K562 (cell line): ENCODE results near the gene DHRS3. TPM values are rescaled to one million over a fixed set of nuclear protein-coding genes. Genes with fewer than 3 reads are reported as not detected.

ENCODE experiments used
- ATF1 ChIP-seq, 2 experiments: fragments of 450-650 bp in 1 of 2; IDR thresholded peaks; 2 replicates each; pipeline ENCODE4 v1.6.1; 2016; ENCODE audit warnings: missing compliant biosample characterization in 1 of 2, missing genetic modification characterization in 1 of 2
- ATF3 ChIP-seq, 2 experiments: fragments of 450-650 bp in 1 of 2; sonication (generic) in 1 of 2; formaldehyde crosslinking in 1 of 2; IDR thresholded peaks in 1 of 2; conservative IDR thresholded peaks in 1 of 2; 2 replicates each; pipeline versions ENCODE4 v1.6.1 to v1.8.1; 2016 to 2023; ENCODE audit warnings: mild to moderate bottlenecking in 2 of 2, moderate library complexity in 2 of 2, inconsistent platforms in 1 of 2, missing genetic modification reagents in 1 of 2
- ETV5 ChIP-seq: sonication (generic); formaldehyde crosslinking; IDR thresholded peaks from 2 replicates; pipeline ENCODE4 v1.4.0; 2020; ENCODE audit warnings: low read depth, mild to moderate bottlenecking, missing genetic modification reagents
- GATA2 ChIP-seq: sonication (generic); formaldehyde crosslinking; IDR thresholded peaks from 2 replicates; pipeline ENCODE4 v1.4.0; 2020; ENCODE audit warnings: mild to moderate bottlenecking, missing genetic modification reagents
- HES1 ChIP-seq: fragments of 450-650 bp; IDR thresholded peaks from 2 replicates; pipeline ENCODE4 v1.6.1; 2016; ENCODE audit warnings: low read depth, mild to moderate bottlenecking, moderate library complexity
- NR1H2 ChIP-seq: sonication (generic); formaldehyde crosslinking; IDR thresholded peaks from 2 replicates; pipeline ENCODE4 v1.4.0; 2020; ENCODE audit warnings: mild to moderate bottlenecking, missing genetic modification reagents
- POLR2B ChIP-seq: fragments of 450-650 bp; IDR thresholded peaks from 2 replicates; pipeline ENCODE4 v1.6.1; 2018; ENCODE audit warnings: low read depth; ENCODE audit not compliant: partially characterized antibody
- REST ChIP-seq, 2 experiments: fragments of 450-650 bp; formaldehyde crosslinking in 1 of 2; IDR thresholded peaks; 2 replicates each; pipeline versions ENCODE4 v1.4.0 to v1.6.1; 2014 to 2020; ENCODE audit warnings: mild to moderate bottlenecking in 2 of 2, borderline replicate concordance in 1 of 2, low read depth in 1 of 2
- RHOXF2B ChIP-seq: fragments of 250-450 bp; sonication (Bioruptor Pico); conservative IDR thresholded peaks from 2 replicates; pipeline ENCODE4 v1.5.1; 2021
- SIRT6 ChIP-seq: IDR thresholded peaks from one replicate; pipeline ENCODE4 v1.6.1; 2012; ENCODE audit warnings: low read depth, mild to moderate bottlenecking, control low read depth, inconsistent platforms, low read length, moderate library complexity
- SMAD3 ChIP-seq: fragments of 450-650 bp; formaldehyde crosslinking; conservative IDR thresholded peaks from 2 replicates; pipeline ENCODE4 v1.4.0; 2020; ENCODE audit warnings: mild to moderate bottlenecking
- TBL1XR1 ChIP-seq, 2 experiments: IDR thresholded peaks; 2 replicates each; pipeline ENCODE4 v1.6.1; 2012; ENCODE audit warnings: improper control_type of control experiment in 2 of 2, low read length in 2 of 2, mild to moderate bottlenecking in 1 of 2
- ZFP91 ChIP-seq: sonication (generic); formaldehyde crosslinking; IDR thresholded peaks from 2 replicates; pipeline ENCODE4 v1.8.0; 2022; ENCODE audit warnings: mild to moderate bottlenecking, missing genetic modification reagents
- polyA plus RNA-seq, 8 experiments: library from polyadenylated mRNA; depleted of rRNA in 4 of 8; stranded (reverse) in 5 of 8; unstranded in 3 of 8; fragments of >200 nt; fragmentation: Nextera tagmentation in 2 of 8; fragmentation: Illumina TruSeq in 1 of 8; extraction: Ambion mirVana in 2 of 8; extraction: Trizol in 1 of 8; gene quantifications; 2 replicates each; pipeline versions ENCODE4 v1.2.1 to v1.2.3, GENCODE V29; 2011 to 2014; ENCODE audit warnings: inconsistent platforms in 1 of 8, missing spikeins in 1 of 8
- total RNA-seq, 7 experiments: library from RNA; depleted of rRNA in 6 of 7; stranded (reverse); fragments of >200 nt in 6 of 7; fragmentation: Illumina TruSeq in 2 of 7; extraction: Trizol in 2 of 7; gene quantifications; 2 replicates each; pipeline versions ENCODE4 v1.2.1 to v1.2.3, GENCODE V29; 2011 to 2021; ENCODE audit warnings: low replicate concordance in 1 of 7

Gene DHRS3
- total and polyA plus RNA-seq, 9 of the 15 experiments (the other 6 are each of a cell fraction or from before 2014, with no cell fraction given) = 21.0 to 116 (median 58.7) TPM

DNA sequence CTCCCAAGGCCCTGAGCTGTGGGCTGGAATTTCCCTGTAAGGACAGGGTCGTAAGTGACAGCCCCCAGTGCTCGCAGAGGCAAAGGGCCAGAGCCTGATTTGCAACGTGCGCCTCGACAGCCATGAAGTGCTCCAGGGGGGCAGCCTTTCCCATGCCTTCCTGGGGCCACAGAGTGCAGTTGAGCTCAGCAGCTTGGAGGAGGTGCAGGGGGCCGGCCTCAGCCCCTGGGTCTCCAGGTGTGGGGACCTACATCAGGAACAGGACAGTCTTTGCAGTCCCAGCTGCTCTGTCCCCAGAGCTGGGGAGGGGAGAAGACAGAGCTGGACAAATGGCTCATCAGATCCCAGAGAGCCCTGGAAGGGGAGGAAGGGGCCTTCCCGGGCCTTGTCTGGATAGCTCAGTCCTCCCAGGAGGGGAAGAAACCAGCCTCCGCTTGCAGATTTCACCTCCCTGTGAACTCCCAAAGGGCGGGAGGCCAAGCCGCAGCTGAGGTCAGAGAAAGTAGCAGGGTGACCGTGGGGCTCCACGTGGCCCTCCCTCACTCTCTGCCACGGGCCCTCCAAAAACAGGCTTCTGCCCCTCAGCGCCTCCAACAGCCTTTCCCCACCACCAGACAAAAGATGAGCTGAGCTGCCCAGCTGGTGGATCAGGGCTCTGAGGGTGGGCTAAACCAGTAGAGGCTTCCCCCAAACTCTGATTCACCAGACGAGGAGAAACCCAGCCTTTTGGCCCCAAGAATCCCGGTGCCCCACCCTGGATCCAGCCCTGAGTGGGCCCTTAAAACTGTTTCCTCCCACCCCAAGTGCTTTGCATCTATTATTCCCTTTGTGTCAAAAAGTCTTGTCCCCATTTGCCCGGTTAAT is 76.5 kb downstream of the DHRS3 start (continued):
- TF ChIP-seq HES1 = no peak
- TF ChIP-seq ZFP91 (CRISPR knock-in tag) = no peak
- TF ChIP-seq POLR2B = no peak
- TF ChIP-seq ATF3 (IDR thresholded peaks at IDR 0.05) = no peak
- no peak for TF ChIP-seq ATF3 (CRISPR knock-in tag; conservative IDR thresholded peaks at IDR 0.05)
- TF ChIP-seq GATA2 = no peak
- no peak for TF ChIP-seq NR1H2
- TF ChIP-seq REST (IDR thresholded peaks at IDR 0.05; ENCODE audit: borderline replicate concordance) = peak; percentile 44; the same call in 1 of the 2 replicates
- TF ChIP-seq REST (CRISPR knock-in tag; IDR thresholded peaks at IDR 0.05; ENCODE audit: low read depth) = no peak
- no peak for TF ChIP-seq TBL1XR1 (IDR thresholded peaks at IDR 0.05; ENCODE audit: low read length in 2 of 2)
- TF ChIP-seq RHOXF2B (CRISPR knock-in tag) = no peak
- no peak for TF ChIP-seq SIRT6
- no peak for TF ChIP-seq ETV5 (CRISPR knock-in tag)
- no peak for TF ChIP-seq SMAD3 (CRISPR knock-in tag)
- no peak for TF ChIP-seq ATF1 (CRISPR knock-in tag; IDR thresholded peaks at IDR 0.05)
- no peak for TF ChIP-seq ATF1 (tag; IDR thresholded peaks at IDR 0.05)
